Peyer's patch (tissue), 4 donors: Measurements from ENCODE around the gene RFLNA.

Source experiments
- POLR2A ChIP-seq, 2 donors: fragments of 450-650 bp; IDR thresholded peaks; one replicate each; pipeline ENCODE4 v1.5.1; 2017; ENCODE audit warnings: antibody characterized with exemption in 2 of 2, mild to moderate bottlenecking in 2 of 2, moderate library complexity in 2 of 2
- TF ChIP-seq, protein P1 (sequence below), 6 experiments: fragments of 450-650 bp in 4 of 6; fragments of 200-600 bp in 2 of 6; sonication (generic) in 1 of 6; IDR thresholded peaks; one replicate each; pipeline ENCODE4 v1.5.1; 2017 to 2019; ENCODE audit warnings: antibody characterized with exemption in 6 of 6, mild to moderate bottlenecking in 3 of 6, moderate library complexity in 1 of 6

GRCh38 chr12:124311292-124312109 is 16.6 kb downstream of the RFLNA start:
- TF ChIP-seq, protein P1, sequence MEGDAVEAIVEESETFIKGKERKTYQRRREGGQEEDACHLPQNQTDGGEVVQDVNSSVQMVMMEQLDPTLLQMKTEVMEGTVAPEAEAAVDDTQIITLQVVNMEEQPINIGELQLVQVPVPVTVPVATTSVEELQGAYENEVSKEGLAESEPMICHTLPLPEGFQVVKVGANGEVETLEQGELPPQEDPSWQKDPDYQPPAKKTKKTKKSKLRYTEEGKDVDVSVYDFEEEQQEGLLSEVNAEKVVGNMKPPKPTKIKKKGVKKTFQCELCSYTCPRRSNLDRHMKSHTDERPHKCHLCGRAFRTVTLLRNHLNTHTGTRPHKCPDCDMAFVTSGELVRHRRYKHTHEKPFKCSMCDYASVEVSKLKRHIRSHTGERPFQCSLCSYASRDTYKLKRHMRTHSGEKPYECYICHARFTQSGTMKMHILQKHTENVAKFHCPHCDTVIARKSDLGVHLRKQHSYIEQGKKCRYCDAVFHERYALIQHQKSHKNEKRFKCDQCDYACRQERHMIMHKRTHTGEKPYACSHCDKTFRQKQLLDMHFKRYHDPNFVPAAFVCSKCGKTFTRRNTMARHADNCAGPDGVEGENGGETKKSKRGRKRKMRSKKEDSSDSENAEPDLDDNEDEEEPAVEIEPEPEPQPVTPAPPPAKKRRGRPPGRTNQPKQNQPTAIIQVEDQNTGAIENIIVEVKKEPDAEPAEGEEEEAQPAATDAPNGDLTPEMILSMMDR (IDR thresholded peaks at IDR 0.05) = no peak
- no peak for TF ChIP-seq POLR2A (IDR thresholded peaks at IDR 0.05)
